ENCODE data around the gene ETS2.
"Not testable (repeated sequence)": the region's sequence is repeated elsewhere in the genome, so short reads cannot be mapped to it uniquely, and the experiment has no call there.

Gene ETS2

DNA sequence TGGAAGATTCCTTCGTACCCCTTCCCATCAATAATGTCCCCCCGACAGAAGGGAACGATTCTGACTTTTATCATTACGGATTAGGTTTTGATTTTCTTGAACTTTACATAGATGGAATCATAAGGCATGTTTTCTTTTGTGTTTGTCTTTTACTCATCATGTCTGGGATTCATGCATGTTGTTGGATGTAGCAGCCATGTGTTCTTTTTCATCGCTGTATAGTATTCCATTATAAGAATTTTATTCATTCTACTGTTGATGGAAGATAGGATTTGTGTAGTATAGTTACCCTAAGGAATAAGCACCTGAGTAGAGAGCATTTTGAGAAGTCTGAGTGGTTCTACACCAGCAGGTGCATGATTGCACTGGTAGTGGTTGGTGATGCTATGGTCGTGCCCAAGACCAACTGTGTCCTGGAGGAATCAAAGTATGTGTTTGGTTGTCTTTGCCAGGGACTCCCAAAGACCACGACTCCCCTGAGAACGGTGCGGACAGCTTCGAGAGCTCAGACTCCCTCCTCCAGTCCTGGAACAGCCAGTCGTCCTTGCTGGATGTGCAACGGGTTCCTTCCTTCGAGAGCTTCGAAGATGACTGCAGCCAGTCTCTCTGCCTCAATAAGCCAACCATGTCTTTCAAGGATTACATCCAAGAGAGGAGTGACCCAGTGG is 13.5 kb downstream of the ETS2 start:
- DNase-seq, result no peak

DNA sequence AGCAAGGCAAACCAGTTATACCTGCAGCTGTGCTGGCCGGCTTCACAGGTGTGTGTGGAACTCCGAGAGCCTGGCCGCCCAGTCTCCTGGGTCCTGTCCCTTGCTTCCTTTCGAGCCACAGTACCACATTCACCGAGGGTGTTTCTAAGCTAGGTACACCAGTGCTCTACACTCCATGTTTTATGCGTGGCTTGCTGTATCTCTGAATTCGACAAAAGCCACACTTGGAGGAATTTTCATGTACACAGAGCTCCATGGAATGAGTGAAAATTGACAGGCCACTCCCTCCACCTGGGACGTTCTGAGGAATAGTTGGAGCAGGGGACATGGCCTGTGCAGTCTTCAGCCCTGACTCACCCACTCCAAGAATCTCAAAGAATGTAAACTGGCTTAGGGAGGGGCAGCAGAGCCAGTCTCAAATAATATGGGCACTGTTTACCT is 14.0 kb downstream of the ETS2 start:
- DNase-seq, result no peak

DNA sequence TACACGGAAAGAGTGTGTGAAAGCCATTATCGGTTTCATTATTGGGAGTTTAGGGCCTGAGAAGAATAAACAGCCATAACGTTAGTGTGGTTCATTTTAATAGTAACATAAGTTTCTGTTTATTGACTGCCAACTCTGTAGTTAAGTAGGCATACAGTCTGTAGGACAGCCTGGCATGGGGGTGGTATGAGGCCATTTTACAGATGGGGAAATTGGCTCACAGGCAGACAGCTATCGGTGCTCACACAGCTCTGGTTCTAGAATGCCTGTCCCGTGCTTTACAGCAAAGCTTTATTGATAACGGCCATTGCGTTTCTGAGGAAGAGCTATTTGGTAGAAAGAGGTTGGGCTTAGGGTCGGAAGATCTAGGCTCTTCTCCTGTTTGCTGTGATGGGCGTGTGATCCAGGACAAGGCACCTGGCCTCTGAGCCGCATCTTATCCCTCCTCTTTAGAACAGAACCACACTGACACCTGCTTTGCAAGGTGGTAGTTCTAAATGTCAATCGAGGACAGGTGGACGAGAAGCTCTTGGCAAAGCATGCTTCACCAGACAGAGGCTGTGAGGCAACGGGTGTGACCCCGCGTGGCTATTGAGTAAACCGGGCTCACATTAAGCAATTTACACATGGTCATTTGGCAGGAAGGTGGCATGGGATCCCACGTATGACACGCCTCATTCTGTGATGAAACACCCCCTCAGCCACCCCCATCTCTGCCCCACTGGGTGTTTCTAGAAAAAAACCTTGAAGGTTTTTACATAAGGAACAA is 14.9 kb downstream of the ETS2 start:
- DNase-seq, result no peak

DNA sequence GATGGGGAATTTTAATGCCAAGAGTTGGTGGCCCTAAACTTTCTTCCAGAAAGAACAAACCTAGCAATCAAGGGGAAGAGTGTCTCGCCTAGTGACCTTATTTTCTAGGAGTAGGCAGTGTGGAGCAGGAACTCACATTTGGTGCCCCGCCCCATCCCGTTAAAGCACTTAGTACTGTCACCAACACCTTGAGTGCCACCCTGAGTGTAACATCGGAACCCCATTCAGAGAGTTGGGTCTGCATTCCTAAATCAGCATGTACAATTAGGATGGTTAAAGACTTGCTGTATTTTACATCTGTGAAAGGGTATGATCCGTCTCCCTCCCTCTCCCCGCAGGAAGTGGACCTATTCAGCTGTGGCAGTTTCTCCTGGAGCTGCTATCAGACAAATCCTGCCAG is 15.5 kb downstream of the ETS2 start:
- DNase-seq, result no peak

DNA sequence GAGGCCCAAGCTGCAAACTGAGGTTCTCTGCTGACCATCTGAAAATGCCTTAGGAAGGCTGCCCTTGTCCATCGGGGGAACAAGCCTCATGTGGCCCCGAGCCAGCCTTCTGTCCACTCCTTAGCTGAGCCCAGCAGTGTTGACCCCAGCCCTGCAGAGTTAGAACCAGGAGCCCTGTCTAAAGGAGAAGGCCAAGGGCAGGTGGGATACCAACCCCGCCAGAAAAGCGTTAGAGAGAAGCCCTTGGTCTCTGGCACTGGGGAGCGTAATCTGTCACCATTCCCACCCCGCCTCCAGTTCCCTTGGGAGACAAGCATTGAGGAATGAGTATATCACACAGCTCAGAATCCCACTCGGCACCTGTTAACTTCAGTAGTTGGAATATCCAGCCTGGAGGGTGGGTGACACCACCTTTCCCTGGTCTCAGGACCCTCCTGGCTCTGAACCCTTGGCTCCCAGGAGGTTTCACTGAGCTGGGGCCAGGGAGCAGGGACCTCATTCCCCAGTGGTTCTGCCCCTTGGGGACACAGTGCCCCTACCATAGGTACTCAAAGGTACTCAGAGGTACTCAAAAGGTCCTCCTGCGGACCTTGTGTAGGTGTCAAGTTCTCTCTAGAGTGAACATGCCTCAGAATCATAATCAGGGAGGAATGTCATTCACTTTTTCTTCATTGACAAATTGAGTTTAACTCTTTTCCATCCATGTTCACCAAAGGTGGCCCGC is 16.4 kb downstream of the ETS2 start:
- DNase-seq, result no peak

DNA sequence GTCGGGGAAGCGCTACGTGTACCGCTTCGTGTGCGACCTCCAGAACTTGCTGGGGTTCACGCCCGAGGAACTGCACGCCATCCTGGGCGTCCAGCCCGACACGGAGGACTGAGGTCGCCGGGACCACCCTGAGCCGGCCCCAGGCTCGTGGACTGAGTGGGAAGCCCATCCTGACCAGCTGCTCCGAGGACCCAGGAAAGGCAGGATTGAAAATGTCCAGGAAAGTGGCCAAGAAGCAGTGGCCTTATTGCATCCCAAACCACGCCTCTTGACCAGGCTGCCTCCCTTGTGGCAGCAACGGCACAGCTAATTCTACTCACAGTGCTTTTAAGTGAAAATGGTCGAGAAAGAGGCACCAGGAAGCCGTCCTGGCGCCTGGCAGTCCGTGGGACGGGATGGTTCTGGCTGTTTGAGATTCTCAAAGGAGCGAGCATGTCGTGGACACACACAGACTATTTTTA is 17.1 kb downstream of the ETS2 start:
- no peak for DNase-seq

DNA sequence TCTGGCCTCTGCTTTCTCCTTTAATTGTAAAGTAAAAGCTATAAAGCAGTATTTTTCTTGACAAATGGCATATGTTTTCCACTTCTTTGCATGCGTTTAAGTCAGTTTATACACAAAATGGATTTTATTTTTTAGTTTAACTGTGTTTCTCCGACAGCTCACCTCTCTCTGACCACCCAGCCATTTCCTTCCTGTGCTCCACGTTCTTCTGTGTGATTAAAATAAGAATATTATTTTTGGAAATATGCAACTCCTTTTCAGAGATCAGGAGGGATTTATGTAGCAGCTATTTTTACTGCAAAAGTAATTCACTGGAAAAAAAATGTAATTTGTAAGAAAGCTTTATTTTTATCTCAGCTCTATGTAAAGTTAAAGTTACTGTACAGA is 18.0 kb downstream of the ETS2 start:
- DNase-seq, result no peak

DNA sequence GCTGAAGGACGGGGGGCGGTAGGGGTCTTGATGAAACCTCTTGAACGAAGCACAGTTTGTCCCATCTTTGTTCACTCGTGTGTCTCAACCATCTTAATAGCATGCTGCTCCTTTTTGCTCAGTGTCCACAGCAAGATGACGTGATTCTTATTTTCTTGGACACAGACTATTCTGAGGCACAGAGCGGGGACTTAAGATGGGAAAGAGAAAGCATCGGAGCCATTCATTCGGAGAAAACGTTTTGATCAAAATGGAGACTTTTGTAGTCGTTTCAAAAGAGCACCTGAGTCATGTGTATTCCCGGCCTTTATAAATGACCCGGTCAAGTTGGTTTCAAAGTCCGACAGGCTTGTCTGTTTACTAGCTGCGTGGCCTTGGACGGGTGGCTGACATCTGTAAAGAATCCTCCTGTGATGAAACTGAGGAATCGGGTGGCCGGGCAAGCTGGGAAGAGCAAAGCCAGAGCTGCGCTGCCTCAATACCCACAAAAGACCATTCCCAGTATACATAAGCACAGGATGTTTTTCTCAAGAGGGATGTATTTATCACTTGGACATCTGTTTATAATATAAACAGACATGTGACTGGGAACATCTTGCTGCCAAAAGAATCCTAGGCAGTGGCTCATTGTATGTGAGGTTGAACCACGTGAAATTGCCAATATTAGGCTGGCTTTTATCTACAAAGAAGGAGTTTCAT is 18.5 kb downstream of the ETS2 start:
- no peak for DNase-seq

DNA sequence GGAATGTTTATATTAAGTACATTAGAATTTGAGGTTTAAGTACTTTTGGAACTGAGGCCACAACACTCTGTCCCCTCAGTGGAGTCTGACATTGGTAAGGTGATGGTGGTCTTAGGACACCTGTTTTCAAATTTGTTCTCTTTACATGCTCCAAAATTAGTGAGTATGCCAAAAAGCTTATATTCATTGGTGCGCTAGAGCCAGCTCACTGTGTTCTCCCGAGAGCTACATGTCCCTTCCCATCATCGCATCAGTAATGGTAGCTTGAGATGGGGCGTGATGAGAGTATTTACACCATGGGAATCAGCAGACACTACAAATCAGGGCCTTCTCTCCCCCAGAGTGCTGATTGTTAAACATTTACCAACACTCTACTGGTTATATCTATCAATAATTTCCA is 19.5 kb downstream of the ETS2 start:
- no peak for DNase-seq

DNA sequence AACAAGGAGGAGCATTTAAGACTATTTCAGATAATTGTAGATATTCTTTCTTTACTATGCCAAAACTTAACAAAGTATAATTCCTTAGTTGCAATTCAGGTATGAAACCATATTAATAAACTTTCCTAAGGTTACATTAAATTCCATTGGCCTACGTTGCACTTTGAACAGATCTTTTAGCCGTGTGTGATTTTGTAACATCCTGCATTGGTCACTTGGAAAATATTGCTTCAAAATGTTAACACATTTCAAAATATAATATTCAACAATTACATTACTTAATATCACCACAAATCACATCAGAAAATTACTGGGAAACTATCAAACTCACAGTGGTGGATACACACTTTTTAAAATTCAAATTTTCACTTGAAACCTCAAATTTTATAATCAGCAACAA is 20.2 kb downstream of the ETS2 start:
- DNase-seq, result no peak

DNA sequence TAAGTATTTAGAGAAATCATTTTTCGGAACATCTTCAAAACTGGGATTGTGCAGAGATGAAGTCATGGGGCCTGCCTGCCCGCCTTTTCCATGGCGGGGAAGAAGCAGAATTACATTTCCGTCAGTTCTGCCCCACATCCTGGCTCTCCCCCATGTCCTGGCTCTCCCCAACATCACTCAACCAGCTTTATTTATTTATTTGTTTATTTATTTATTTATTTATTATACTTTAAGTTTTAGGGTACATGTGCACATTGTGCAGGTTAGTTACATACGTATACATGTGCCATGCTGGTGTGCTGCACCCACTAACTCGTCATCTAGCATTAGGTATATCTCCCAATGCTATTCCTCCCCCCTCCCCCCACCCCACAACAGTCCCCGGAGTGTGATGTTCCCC is 22.4 kb downstream of the ETS2 start:
- DNase-seq, result not testable (repeated sequence)

DNA sequence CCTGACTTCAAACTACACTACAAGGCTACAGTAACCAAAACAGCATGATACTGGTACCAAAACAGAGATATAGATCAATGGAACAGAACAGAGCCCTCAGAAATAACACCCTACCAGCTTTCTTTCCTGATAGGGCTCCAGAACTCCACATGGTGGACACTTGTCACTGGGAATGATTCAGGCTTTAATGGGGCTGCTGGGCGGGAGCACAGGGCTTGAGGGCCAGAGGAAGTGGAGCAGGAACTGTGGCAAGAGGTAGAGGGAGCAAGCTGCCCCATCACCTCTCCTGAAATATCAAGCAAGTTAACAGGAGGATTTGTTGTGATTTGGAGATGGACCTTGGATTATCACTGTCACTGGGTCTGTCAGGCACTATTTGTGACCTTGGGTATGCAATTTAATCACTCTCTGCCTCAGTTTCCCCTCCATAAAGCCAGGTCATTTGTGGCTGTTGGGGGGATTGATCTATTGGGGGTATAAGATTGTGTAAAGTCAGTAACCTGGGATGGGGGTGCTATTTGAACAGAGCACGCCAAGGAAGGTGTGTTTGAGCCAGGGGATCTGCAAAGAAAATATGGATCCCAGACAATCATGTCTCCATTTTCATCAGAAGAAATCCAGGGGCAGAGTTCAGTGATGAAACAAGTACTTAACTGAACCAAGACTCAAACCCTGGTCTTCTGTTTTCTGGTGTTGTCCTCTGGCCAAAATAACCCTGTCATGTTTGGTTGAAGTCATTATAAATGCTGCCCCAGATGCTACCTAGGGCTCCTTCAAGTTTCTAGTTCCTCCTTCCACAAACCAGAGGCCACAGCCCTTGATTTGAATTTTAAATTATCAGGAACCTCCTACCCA is 25.2 kb downstream of the ETS2 start:
- no peak for DNase-seq

DNA sequence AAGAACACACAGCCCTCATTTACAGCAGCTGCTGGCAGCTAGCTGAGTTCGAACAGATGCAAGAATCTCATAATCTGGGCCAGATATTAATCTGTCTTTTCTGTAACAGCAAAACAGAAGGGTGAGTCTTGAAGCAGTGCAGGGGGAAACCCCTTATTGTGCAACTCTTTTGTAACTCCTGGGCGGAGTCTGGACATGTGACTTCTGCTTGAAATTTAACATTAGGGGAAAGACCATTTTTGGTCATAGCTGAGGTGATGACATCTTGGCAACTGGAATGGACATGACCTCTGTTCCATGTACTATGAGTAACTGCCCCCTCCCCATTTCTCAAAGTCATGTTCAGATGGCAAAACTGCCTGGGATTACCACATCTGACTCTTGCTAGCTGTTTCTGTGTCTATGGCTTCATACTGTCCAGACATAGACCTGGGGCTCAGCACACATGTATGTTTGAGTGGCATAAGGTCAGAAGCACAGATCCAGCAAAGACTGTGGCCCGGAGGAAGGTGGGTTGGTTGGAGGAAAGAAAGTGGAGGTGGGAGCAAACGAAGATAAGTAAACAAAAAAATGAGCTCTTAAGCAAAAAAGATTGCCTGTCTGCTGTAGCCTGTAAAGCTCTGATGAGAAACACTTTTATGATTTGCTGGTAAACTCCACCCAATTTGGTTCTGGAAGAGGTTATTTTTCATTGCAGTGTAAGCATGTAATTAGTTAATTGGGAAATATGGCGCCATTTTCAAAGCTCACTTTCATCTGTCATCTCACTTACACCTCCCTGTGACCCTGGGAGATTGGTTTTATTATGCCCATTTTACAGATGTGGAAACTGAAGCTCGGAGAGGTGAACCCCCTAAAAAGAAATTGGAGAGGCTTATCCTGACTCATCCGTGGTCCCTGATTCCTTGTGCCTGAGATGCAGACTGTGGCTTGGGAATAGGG is 26.1 kb downstream of the ETS2 start:
- DNase-seq, result peak; percentile 7

DNA sequence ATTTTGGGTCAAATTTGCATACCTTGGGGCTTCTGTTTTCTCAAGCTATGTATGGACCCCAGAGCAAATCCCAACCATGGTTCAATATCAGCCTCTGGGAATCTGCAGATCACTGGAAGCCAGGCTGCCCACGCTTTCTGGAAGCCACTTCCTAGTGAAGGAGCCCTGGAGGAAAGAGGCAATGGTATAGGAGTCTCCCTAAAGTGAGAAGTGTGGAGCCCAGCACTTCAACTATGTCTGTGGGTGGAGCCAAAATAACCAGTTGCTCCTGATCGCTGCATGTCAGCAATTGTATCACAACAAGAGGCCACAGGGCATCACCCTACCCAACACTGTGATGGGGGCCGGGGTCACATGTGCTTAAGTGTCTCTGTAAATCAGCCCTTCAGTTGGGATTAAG is 26.9 kb downstream of the ETS2 start:
- no peak for DNase-seq

DNA sequence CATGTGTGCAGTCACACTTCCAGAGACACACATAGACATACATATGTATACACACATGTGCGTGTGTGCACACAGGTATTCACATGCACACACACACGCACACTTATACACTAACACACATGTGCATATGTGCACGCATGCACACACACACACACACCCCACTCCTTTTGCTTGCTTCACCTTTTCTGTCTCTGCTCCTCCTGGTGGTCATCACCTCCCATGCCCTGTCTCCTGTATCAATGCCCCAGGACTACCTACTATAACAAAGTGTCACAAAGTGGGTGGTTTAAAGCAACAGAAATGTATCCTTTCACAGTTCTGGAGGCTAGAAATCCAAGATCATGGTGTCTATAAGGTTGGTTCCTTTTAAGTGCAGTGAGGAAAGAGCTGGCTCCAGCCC is 27.4 kb downstream of the ETS2 start:
- DNase-seq, result no peak

DNA sequence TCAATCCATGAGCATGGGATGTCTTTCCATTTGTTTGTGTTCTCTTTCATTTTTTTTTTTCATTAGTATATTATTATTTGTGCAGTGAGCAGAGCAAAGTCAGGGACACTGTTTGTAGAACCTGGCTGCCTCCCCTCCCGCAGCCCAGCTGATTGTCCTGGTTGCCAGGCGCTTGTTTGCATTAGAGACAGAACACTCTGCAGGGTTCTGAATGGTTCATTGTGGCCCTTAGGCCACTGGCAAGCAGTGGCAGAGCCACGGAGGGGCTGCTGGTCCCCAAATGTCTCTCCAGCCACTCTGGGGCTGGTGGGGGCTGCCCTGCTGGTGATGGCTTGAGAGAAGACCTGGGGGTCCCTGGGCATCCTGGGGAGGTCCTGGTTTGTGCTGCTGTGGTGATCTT is 29.0 kb downstream of the ETS2 start:
- DNase-seq, result no peak

DNA sequence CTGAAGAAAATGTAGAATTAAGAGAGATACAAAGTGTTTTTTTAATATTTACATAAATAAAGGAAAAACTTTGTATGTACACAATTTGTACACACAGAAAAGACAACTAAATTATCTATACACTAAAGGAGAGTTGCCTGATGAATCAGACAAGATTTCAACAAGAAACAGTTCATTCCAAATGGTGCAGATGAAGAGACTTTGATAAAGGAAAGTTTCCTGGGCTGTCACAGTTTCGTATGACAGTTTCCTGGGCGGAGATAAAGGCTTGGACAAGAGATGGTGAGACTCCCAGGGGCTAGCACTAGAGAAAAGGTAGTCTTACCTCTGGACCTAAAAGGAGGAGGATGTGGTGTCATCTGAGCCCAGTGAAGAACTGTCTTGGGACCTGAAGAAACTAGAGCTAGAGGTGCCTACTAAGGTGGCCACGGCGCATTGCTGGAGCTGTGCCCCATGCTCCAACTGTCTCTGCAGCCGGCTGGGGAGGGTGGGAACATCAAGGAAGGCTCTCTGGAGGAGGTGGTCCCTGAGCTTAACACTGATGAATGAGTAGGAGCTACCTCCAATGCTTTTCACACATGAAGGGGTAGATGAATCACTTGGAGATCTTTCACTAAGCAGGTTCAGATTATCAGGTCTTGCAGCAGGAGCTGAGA is 32.2 kb downstream of the ETS2 start:
- no peak for DNase-seq

DNA sequence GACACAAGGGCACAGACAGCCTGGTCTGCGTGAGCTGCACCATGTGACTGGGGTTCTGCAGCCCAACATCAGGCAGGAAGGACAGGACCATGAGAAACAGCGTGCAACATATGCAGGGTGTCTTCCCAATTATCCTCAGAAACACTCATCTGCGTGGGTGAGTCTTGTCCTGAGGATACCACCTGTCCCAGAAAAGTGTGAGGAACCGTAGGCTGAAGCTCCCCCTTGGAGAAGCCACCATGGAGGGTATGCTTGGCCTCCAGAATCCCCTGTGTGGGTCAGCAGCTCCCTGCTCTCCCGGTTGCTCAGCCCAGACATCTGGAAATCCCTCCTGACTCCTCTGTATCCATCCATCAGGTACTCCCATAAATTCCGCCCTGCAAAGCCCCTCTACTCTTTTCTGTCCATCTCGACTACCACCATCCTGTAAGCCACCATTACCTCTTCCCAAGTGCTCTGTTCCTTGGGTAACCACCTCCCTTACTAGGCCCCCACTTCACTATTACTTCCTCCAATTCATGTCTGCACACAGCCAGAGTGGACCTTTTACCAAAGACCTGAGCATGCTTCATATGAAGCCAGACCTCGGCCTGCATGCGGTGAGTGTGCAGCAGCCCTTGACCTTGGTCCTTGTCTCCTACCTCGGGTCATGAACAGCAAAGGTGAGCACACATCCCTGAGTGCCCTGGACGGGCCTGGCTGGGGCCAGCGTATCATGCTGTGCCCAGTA is 33.0 kb downstream of the ETS2 start:
- no peak for DNase-seq

DNA sequence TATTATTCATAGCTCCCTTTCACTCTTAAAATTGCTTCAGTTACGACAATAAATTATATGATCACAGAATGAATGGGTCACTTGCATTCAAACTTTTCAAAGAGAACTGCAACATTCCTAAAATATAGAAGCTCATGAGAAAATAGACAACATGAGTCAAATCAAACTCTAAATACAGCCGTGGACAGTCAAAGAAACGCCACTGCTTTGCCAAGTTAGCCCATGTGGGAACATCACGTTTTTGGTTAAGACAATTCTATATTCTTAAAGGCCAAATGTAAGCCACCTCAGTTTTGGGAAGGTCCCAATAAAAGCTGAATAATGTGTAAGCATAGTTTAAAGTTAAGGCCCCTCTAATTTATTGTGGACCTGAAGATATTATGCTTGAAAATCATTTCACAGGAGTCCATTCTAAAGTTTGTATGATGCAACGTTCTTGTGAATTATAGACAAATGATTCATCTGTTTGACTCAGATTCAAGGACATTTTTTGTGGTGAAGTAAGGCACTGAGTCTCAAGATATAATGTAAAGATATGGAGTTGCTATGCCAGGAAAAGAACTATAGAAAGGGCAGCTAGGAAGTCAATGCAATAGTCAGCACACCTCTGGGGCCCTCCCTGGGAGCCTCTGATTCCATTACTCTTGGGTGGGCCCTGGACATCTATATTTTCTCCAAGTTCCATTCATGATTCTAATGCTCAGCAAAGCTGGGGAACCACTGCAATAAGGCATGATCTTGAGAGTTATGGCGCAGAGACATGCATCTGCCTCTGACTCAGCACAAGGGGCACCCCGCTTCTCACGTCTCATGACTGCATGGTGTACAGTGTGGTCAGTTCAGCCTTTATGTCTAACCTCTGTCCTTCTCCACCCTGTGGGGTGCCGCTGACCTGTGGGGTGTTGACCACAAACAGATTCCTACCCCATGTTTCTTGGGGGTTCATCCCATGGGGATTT is 33.9 kb downstream of the ETS2 start:
- no peak for DNase-seq

Data from activated CD4-positive, alpha-beta T cell treated with anti-CD3 and anti-CD28 coated beads, Interleukin-2, amount 50 U/mL, for 1 hour (primary cell).